ENCODE data around the gene EXOSC5. TPM values are rescaled to one million over a fixed set of nuclear protein-coding genes. Genes with fewer than 3 reads are reported as not detected.

Gene EXOSC5
- total RNA-seq, 1 experiment from 2014 or later: 58.7 TPM

- H3K27ac ChIP-seq (ENCODE audit: insufficient read length, low read depth, low read length): no peak overlapping the region
- H4K5ac ChIP-seq (ENCODE audit: insufficient read length, low read depth, low read length): no peak overlapping the region
- no peak overlapping the region for H2AK5ac ChIP-seq (ENCODE audit: insufficient read length, low read length)
- Mint-ChIP-seq H3K36me3 (ENCODE audit: insufficient read depth in 1 of 3, low read depth in 3 of 3) (peaks cover 0 to 23% (median 18%) of the 10 kb centered on the region in 3 experiments; a peak in 5 of 7 replicates), H3K27me3 (ENCODE audit: low read depth) (no peaks in the 10 kb centered on the region; the same call in 1 of the 2 replicates), H3K4me3 (no peak overlapping the region; a peak in 1 of 5 replicates), H3K27ac (peak overlapping the region in 1 of 3 experiments; percentile 89; a peak in 2 of 7 replicates), H3K9me3 (no peaks in the 10 kb centered on the region), H3K4me1 (peaks cover 6 to 14% of the 10 kb centered on the region in 2 experiments)
- no peak overlapping the region for H3K9ac ChIP-seq (ENCODE audit: extremely low read depth, insufficient read length, low read length)
- H2BK12ac ChIP-seq (ENCODE audit: insufficient read length, low read depth, low read length): no peak overlapping the region
- DNase-seq: no peak
- H2BK15ac ChIP-seq (ENCODE audit: low read depth, low read length): no peak overlapping the region
- no peaks in the 10 kb centered on the region for H3K27me3 ChIP-seq (ENCODE audit: insufficient read depth, low read length)
- WGBS (ENCODE audit: extremely low coverage, insufficient read length, low lambda C conversion rate): no CpG with 5 or more reads among the region's 11 CpGs
- H3K56ac ChIP-seq (ENCODE audit: insufficient read length, low read depth, low read length): no peak overlapping the region
- no peak overlapping the region for H3K23ac ChIP-seq (ENCODE audit: insufficient read length, low read depth, low read length)
- no peaks in the 10 kb centered on the region for H3K9me3 ChIP-seq (ENCODE audit: control insufficient read depth, low read depth, low read length)
- H3K4me2 ChIP-seq (ENCODE audit: insufficient read depth, insufficient read length, low read length): no peak overlapping the region
- peaks cover 3% of the 10 kb centered on the region for H4K20me1 ChIP-seq (ENCODE audit: control insufficient read depth, insufficient read depth, insufficient read length)
- H3T11ph ChIP-seq (ENCODE audit: low read length): no peak overlapping the region
- H3K4ac ChIP-seq (ENCODE audit: low read depth, low read length): no peak overlapping the region
- no peaks in the 10 kb centered on the region for H3K79me2 ChIP-seq (ENCODE audit: insufficient read depth, low read length)
- no peak overlapping the region for H3K18ac ChIP-seq (ENCODE audit: insufficient read length, low read depth, low read length)
- no peaks in the 10 kb centered on the region for H3K79me1 ChIP-seq (ENCODE audit: insufficient read depth, low read depth, low read length, poor library complexity, severe bottlenecking)
- H4K91ac ChIP-seq (ENCODE audit: insufficient read length, low read depth, low read length): no peak overlapping the region
- no peak for TF ChIP-seq CTCF (conservative IDR thresholded peaks at IDR 0.05)
- H3K4me1 ChIP-seq (ENCODE audit: insufficient read depth, low read length): no peaks in the 10 kb centered on the region; the same call in 1 of the 2 replicates
- H2BK20ac ChIP-seq (ENCODE audit: low read depth, low read length, poor library complexity, severe bottlenecking): no peak overlapping the region
- H4K8ac ChIP-seq (replicated peaks; ENCODE audit: insufficient read length, low read depth, low read length): no peak overlapping the region
- H2BK120ac ChIP-seq (ENCODE audit: low read depth, low read length, poor library complexity, severe bottlenecking): no peak overlapping the region
- H3K23me2 ChIP-seq (ENCODE audit: insufficient read length, low read depth, low read length, poor library complexity, severe bottlenecking): peaks cover 4% of the 10 kb centered on the region
- H2AFZ ChIP-seq (ENCODE audit: low read length): no peak overlapping the region
- no peak overlapping the region for H3K14ac ChIP-seq (ENCODE audit: insufficient read depth, low read length)
- no peak overlapping the region for H2BK5ac ChIP-seq (ENCODE audit: insufficient read length, low read length)
Observed at GRCh38 chr19:41411968-41412265, 14.8 kb upstream of the EXOSC5 start.
